Stimulated activated CD8-positive, alpha-beta memory T cell treated with anti-CD3 and anti-CD28 coated beads, Interleukin-4, amount 100 ng/mL, for 1 hour (primary cell): Measurements from ENCODE around the gene CCDC169.

Experiments used
- DNase-seq, 2 donors: peaks; one replicate each; pipeline ENCODE4 v3.0.0-alpha.2; 2020; ENCODE audit warnings: low read depth in 2 of 2, low spot score in 1 of 2

The CCDC169 gene

GRCh38 chr13:36244990-36245389 is 52.6 kb downstream of the CCDC169 start:
- no peak for DNase-seq

- no peak for DNase-seq
Measured at GRCh38 chr13:36244073-36244472, 53.5 kb downstream of the CCDC169 start.

- DNase-seq: no peak
Measured at GRCh38 chr13:36242761-36243160, 54.9 kb downstream of the CCDC169 start.

GRCh38 chr13:36231236-36231635 is 66.4 kb downstream of the CCDC169 start:
- no peak for DNase-seq

GRCh38 chr13:36224730-36225129 is 72.9 kb downstream of the CCDC169 start:
- no peak for DNase-seq

- no peak for DNase-seq
Measured at GRCh38 chr13:36219883-36220282, 77.7 kb downstream of the CCDC169 start.

- DNase-seq: no peak
Measured at GRCh38 chr13:36217456-36217855, 80.2 kb downstream of the CCDC169 start.

- no peak for DNase-seq
Measured at GRCh38 chr13:36214163-36214921, 83.3 kb downstream of the CCDC169 start, which contains the start of gene SOHLH2. Gene SOHLH2 (minus strand): TSS chr13:36214556. CDS start chr13:36214526, 30 bp downstream.

- no peak for DNase-seq
Measured at GRCh38 chr13:36212789-36213188, 84.8 kb downstream of the CCDC169 start.

GRCh38 chr13:36211567-36211966 is 86.0 kb downstream of the CCDC169 start:
- no peak for DNase-seq

- no peak for DNase-seq
Measured at GRCh38 chr13:36210738-36211137, 86.9 kb downstream of the CCDC169 start.

- DNase-seq: no peak
Measured at GRCh38 chr13:36207672-36208071, 89.9 kb downstream of the CCDC169 start.

- no peak for DNase-seq
Measured at GRCh38 chr13:36193151-36193855, 104.3 kb downstream of the CCDC169 start.

- DNase-seq: no peak
Measured at GRCh38 chr13:36192166-36192565, 105.4 kb downstream of the CCDC169 start.

GRCh38 chr13:36190771-36191170 is 106.8 kb downstream of the CCDC169 start:
- DNase-seq: no peak

- no peak for DNase-seq
Measured at GRCh38 chr13:36188441-36188840, 109.2 kb downstream of the CCDC169 start.

- DNase-seq: no peak
Measured at GRCh38 chr13:36183901-36184300, 113.7 kb downstream of the CCDC169 start.
